GM18951 (cell line): Measurements from ENCODE around the gene TMEM40.

Source experiments
- POLR2A ChIP-seq: IDR thresholded peaks from 4 replicates; pipeline ENCODE4 v1.6.1; 2011; ENCODE audit warnings: mild to moderate bottlenecking; ENCODE audit not compliant: insufficient read length, insufficient read depth; ENCODE audit errors: extremely low read depth
- in situ Hi-C: fragments of 300-500 bp; cut with MboI; formaldehyde crosslinking; loops from one replicate; pipeline ENCODE4 v1.12.0; 2022; ENCODE audit warnings: low sequenced_read_pairs, mixed read lengths, inconsistent platforms; ENCODE audit not compliant: unreplicated experiment

TMEM40 gene

GRCh38 chr3:12710062-12710461, 49.0 kb downstream of the TMEM40 start:
- TF ChIP-seq POLR2A: no peak
- in situ Hi-C loops: loop anchor here (25.0 kb wide), 1 partner anchor 573 kb away; no protein-coding TSS in a partner anchor

GRCh38 chr3:12709334-12709733, 49.7 kb downstream of the TMEM40 start:
- TF ChIP-seq POLR2A: no peak

GRCh38 chr3:12708584-12709192, 50.4 kb downstream of the TMEM40 start:
- TF ChIP-seq POLR2A: no peak

More at GRCh38 chr3:12709334-12709733, 49.7 kb downstream of the TMEM40 start:
- in situ Hi-C loops: loop anchor here (25.0 kb wide), 1 partner anchor 572 kb away; no protein-coding TSS in a partner anchor

GRCh38 chr3:12707449-12707848, 51.6 kb downstream of the TMEM40 start:
- in situ Hi-C loops: loop anchor here (25.0 kb wide), 1 partner anchor 570 kb away; no protein-coding TSS in a partner anchor
- no peak for TF ChIP-seq POLR2A

More at GRCh38 chr3:12708584-12709192, 50.4 kb downstream of the TMEM40 start:
- in situ Hi-C loops: loop anchor here (25.0 kb wide), 1 partner anchor 571 kb away; no protein-coding TSS in a partner anchor

GRCh38 chr3:12706504-12707253, 52.4 kb downstream of the TMEM40 start:
- no peak for TF ChIP-seq POLR2A
- in situ Hi-C loops: loop anchor here (25.0 kb wide), 1 partner anchor 569 kb away; no protein-coding TSS in a partner anchor

- TF ChIP-seq POLR2A: no peak
- in situ Hi-C loops: loop anchor here (25.0 kb wide), 1 partner anchor 569 kb away; no protein-coding TSS in a partner anchor
These were observed 53.1 kb downstream of the TMEM40 start for GRCh38 chr3:12705981-12706380.

GRCh38 chr3:12705374-12705926, 53.6 kb downstream of the TMEM40 start:
- no peak for TF ChIP-seq POLR2A
- in situ Hi-C loops: loop anchor here (25.0 kb wide), 1 partner anchor 568 kb away; no protein-coding TSS in a partner anchor

- in situ Hi-C loops: loop anchor here (25.0 kb wide), 1 partner anchor 565 kb away; no protein-coding TSS in a partner anchor
- TF ChIP-seq POLR2A: no peak
These were observed 56.6 kb downstream of the TMEM40 start for GRCh38 chr3:12702501-12702900.

GRCh38 chr3:12701601-12702000, 57.5 kb downstream of the TMEM40 start:
- in situ Hi-C loops: loop anchor here (25.0 kb wide), 1 partner anchor 564 kb away; no protein-coding TSS in a partner anchor

- in situ Hi-C loops: loop anchor here (25.0 kb wide), 1 partner anchor 563 kb away; no protein-coding TSS in a partner anchor
- no peak for TF ChIP-seq POLR2A
These were observed 58.3 kb downstream of the TMEM40 start for GRCh38 chr3:12700800-12701199.

GRCh38 chr3:12695916-12696315, 63.1 kb downstream of the TMEM40 start:
- in situ Hi-C loops: no loop called here
- TF ChIP-seq POLR2A: no peak

- TF ChIP-seq POLR2A: no peak
- in situ Hi-C loops: no loop called here
These were observed 63.9 kb downstream of the TMEM40 start for GRCh38 chr3:12695112-12695511.

- in situ Hi-C loops: no loop called here
- TF ChIP-seq POLR2A: no peak
These were observed 66.6 kb downstream of the TMEM40 start for GRCh38 chr3:12692444-12692843.
